Body of pancreas (tissue), 4 donors: ENCODE data around the gene EED. TPM values are rescaled to one million over a fixed set of nuclear protein-coding genes. Genes with fewer than 3 reads are reported as not detected.

Experiments used
- ATAC-seq: fragments of 150-250 bp; one replicate; pipeline ENCODE4 v1.9.1; 2016
- DNase-seq, 4 donors: peaks; one replicate each; pipeline ENCODE4 v3.0.0-alpha.2; 2019
- H3K27ac ChIP-seq, 4 donors: fragments of 200-600 bp; sonication (generic); 1 replicate in 3 of 4; 2 replicates in 1 of 4; pipeline versions ENCODE4 v1.5.1 to v1.6.1; 2016 to 2019; ENCODE audit warnings: mild to moderate bottlenecking in 1 of 4, mixed read lengths in 1 of 4, moderate library complexity in 1 of 4
- H3K27me3 ChIP-seq, 2 donors: fragments of 200-600 bp; sonication (generic); one replicate each; pipeline ENCODE4 v1.6.0; 2016; ENCODE audit warnings: mild to moderate bottlenecking in 1 of 2
- H3K36me3 ChIP-seq, 2 donors: fragments of 200-600 bp; sonication (generic); replicated peaks in 1 of 2; 2 replicates each; pipeline ENCODE4 v1.5.1; 2016; ENCODE audit warnings: low read depth in 2 of 2; ENCODE audit not compliant: insufficient read depth in 1 of 2
- H3K4me1 ChIP-seq: fragments of 200-600 bp; sonication (generic); one replicate; pipeline ENCODE4 v1.6.0; 2016
- H3K4me3 ChIP-seq, 2 donors: fragments of 200-600 bp; sonication (generic); 1 replicate in 1 of 2; 2 replicates in 1 of 2; pipeline ENCODE4 v1.5.1; 2016 to 2019
- H3K9me3 ChIP-seq, 3 donors: fragments of 200-600 bp; sonication (generic); 1 replicate in 2 of 3; 2 replicates in 1 of 3; pipeline ENCODE4 v1.5.1; 2016
- CTCF ChIP-seq, 7 experiments: fragments of 450-650 bp in 4 of 7; fragments of 200-600 bp in 3 of 7; sonication (generic) in 3 of 7; IDR thresholded peaks; one replicate each; pipeline ENCODE4 v1.5.1; 2016 to 2019; ENCODE audit warnings: antibody characterized with exemption in 7 of 7
- POLR2A ChIP-seq, 3 donors: fragments of 450-650 bp; IDR thresholded peaks; one replicate each; pipeline ENCODE4 v1.6.1; 2016; ENCODE audit warnings: antibody characterized with exemption in 3 of 3, mild to moderate bottlenecking in 2 of 3
- WGBS, 2 donors: methylation state at CpG; one replicate each; pipeline ENCODE4 v1.1.5; 2017; 5-methylcytosine and 5-hydroxymethylcytosine counted together
- intact Hi-C: fragments of 100-400 bp; cut with DNase I; formaldehyde crosslinking; loops from one replicate; pipeline ENCODE4 v1.15.1; 2023
- total RNA-seq, 2 donors: library from RNA; depleted of rRNA; stranded (reverse); fragments of >200 nt; gene quantifications; one replicate each; pipeline ENCODE4 v1.1.0, GENCODE V29; 2016

Gene EED
- total RNA-seq, 2 donors from 2014 or later: 14.5 to 20.1 TPM

- Histone ChIP-seq H3K9me3 (no peaks in the 10 kb centered on the region), H3K4me1 (peaks cover 41% of the 10 kb centered on the region), H3K4me3 (no peak overlapping the region), H3K27me3 (no peaks in the 10 kb centered on the region), H3K27ac (no peak overlapping the region), H3K36me3 (no peaks in the 10 kb centered on the region)
- DNase-seq (no peak), ATAC-seq (no peak)
- intact Hi-C loops: no loop called here
- 82 to 90% methylated on average over 4 of the region's 4 CpGs for WGBS, 2 donors
- TF ChIP-seq CTCF (IDR thresholded peaks at IDR 0.05) (no peak), POLR2A (IDR thresholded peaks at IDR 0.05) (no peak)
These were observed 4.1 kb downstream of the EED start for GRCh38 chr11:86248609-86249008.

GRCh38 chr11:86249307-86250098, 5.0 kb downstream of the EED start:
- DNase-seq (no peak), ATAC-seq (no peak)
- TF ChIP-seq POLR2A (IDR thresholded peaks at IDR 0.05): no peak
- no peak for TF ChIP-seq CTCF (IDR thresholded peaks at IDR 0.05)
- Histone ChIP-seq H3K36me3 (no peaks in the 10 kb centered on the region), H3K27me3 (no peaks in the 10 kb centered on the region), H3K27ac (no peak overlapping the region), H3K4me1 (peaks cover 37% of the 10 kb centered on the region), H3K9me3 (no peaks in the 10 kb centered on the region), H3K4me3 (no peak overlapping the region)
- intact Hi-C loops: no loop called here
- WGBS, 2 donors: 40 to 45% methylated on average over 3 of the region's 3 CpGs

GRCh38 chr11:86251345-86251744, 6.8 kb downstream of the EED start:
- DNase-seq (no peak), ATAC-seq (no peak)
- H3K27ac ChIP-seq: no peak overlapping the region
- intact Hi-C loops: no loop called here
- H3K36me3 ChIP-seq: no peaks in the 10 kb centered on the region
- H3K9me3 ChIP-seq: no peaks in the 10 kb centered on the region
- no peak for TF ChIP-seq POLR2A (IDR thresholded peaks at IDR 0.05)
- no peak for TF ChIP-seq CTCF (IDR thresholded peaks at IDR 0.05)
- WGBS, 2 donors: 85 to 87% methylated on average over 2 of the region's 2 CpGs
- H3K4me1 ChIP-seq: peaks cover 32% of the 10 kb centered on the region
- no peaks in the 10 kb centered on the region for H3K27me3 ChIP-seq
- H3K4me3 ChIP-seq: no peak overlapping the region

GRCh38 chr11:86255896-86256295, 11.3 kb downstream of the EED start:
- no peak for TF ChIP-seq POLR2A (IDR thresholded peaks at IDR 0.05)
- no peak for TF ChIP-seq CTCF (IDR thresholded peaks at IDR 0.05)
- DNase-seq (no peak), ATAC-seq (no peak)
- intact Hi-C loops: no loop called here
- Histone ChIP-seq H3K36me3 (peaks cover 0 to 3% of the 10 kb centered on the region in 2 donors), H3K9me3 (no peaks in the 10 kb centered on the region), H3K4me3 (no peak overlapping the region), H3K27me3 (no peaks in the 10 kb centered on the region), H3K4me1 (peaks cover 4% of the 10 kb centered on the region), H3K27ac (no peak overlapping the region)
- WGBS, 2 donors: 87 to 95% methylated on average over 1 of the region's 1 CpG

- TF ChIP-seq POLR2A (IDR thresholded peaks at IDR 0.05) (no peak), CTCF (IDR thresholded peaks at IDR 0.05) (no peak)
- H3K4me3 ChIP-seq: no peak overlapping the region
- no peaks in the 10 kb centered on the region for H3K9me3 ChIP-seq
- no peaks in the 10 kb centered on the region for H3K27me3 ChIP-seq
- 72 to 73% methylated on average over 6 of the region's 6 CpGs for WGBS, 2 donors
- no peak for DNase-seq
- H3K36me3 ChIP-seq: peaks cover 0 to 3% of the 10 kb centered on the region in 2 donors
- intact Hi-C loops: no loop called here
- no peak overlapping the region for H3K27ac ChIP-seq
- ATAC-seq: no peak
- peaks cover 4% of the 10 kb centered on the region for H3K4me1 ChIP-seq
These were observed 12.1 kb downstream of the EED start for GRCh38 chr11:86256608-86257007.
